ENCODE data around the gene ACOT12.
A peak's percentile ranks its signal among the peaks of the same experiment; 100 is the strongest.
"Not testable (repeated sequence)": the region's sequence is repeated elsewhere in the genome, so short reads cannot be mapped to it uniquely, and the experiment has no call there.

The ACOT12 gene
- total RNA-seq: 0 to 0.31 reads per million in 2 donors

GRCh38 chr5:81393783-81394718 lies at the start of gene ACOT12:
Gene ACOT12 (minus strand): TSS chr5:81394134. CDS start chr5:81394114, 20 bp downstream.
- peak in 1 of 5 experiments; percentile 22 for DNase-seq

GRCh38 chr5:81435023-81435422 lies 41.1 kb upstream of the ACOT12 start:
- DNase-seq: no peak

- no peak for DNase-seq
These were observed 36.1 kb upstream of the ACOT12 start for GRCh38 chr5:81429985-81430384.

- DNase-seq: no peak
These were observed 35.4 kb upstream of the ACOT12 start for GRCh38 chr5:81429363-81429762.

GRCh38 chr5:81428861-81429260 lies 34.9 kb upstream of the ACOT12 start:
- DNase-seq: no peak

- DNase-seq: no peak
These were observed 34.5 kb upstream of the ACOT12 start for GRCh38 chr5:81428446-81428845.

- no peak for DNase-seq
These were observed 33.6 kb upstream of the ACOT12 start for GRCh38 chr5:81427566-81427965.

- no peak for DNase-seq
These were observed 32.6 kb upstream of the ACOT12 start for GRCh38 chr5:81426359-81427030.

- DNase-seq: peak in 2 of 5 experiments; percentile 3 to 62
These were observed 31.6 kb upstream of the ACOT12 start for GRCh38 chr5:81425569-81425968.

- no peak for DNase-seq
These were observed 30.8 kb upstream of the ACOT12 start for GRCh38 chr5:81424728-81425127.

GRCh38 chr5:81422671-81423070 lies 28.7 kb upstream of the ACOT12 start:
- no peak for DNase-seq

GRCh38 chr5:81420039-81420667 lies 26.2 kb upstream of the ACOT12 start:
- peak in 1 of 5 experiments; percentile 83 for DNase-seq

- no peak for DNase-seq
These were observed 24.7 kb upstream of the ACOT12 start for GRCh38 chr5:81418606-81419005.

- DNase-seq: no peak
These were observed 23.1 kb upstream of the ACOT12 start for GRCh38 chr5:81417052-81417451.

- DNase-seq: peak in 1 of 5 experiments; percentile 34
These were observed 16.0 kb upstream of the ACOT12 start for GRCh38 chr5:81409896-81410295.

- DNase-seq: no peak
These were observed 15.4 kb upstream of the ACOT12 start for GRCh38 chr5:81409361-81409760.

- DNase-seq: no peak
These were observed 14.6 kb upstream of the ACOT12 start for GRCh38 chr5:81408496-81408895.

- DNase-seq: not testable (repeated sequence)
These were observed 13.9 kb upstream of the ACOT12 start for GRCh38 chr5:81407811-81408210.

GRCh38 chr5:81405126-81405891 lies 11.4 kb upstream of the ACOT12 start:
- DNase-seq: no peak

- DNase-seq: no peak
These were observed 8.4 kb upstream of the ACOT12 start for GRCh38 chr5:81402192-81402930.

- DNase-seq: no peak
These were observed 7.3 kb upstream of the ACOT12 start for GRCh38 chr5:81401266-81401665.

GRCh38 chr5:81400375-81400774 lies 6.4 kb upstream of the ACOT12 start:
- DNase-seq: no peak

Measured in T-helper 2 cell (primary cell).